Stimulated activated CD8-positive, alpha-beta memory T cell treated with anti-CD3 and anti-CD28 coated beads, Interleukin-7, amount 100 ng/mL, for 48 hours (primary cell): Measurements from ENCODE around the gene ADAMTS9.

ENCODE experiments used
- DNase-seq, 2 donors: peaks; one replicate each; pipeline ENCODE4 v3.0.0-alpha.2; 2020; ENCODE audit warnings: low read depth in 1 of 2; ENCODE audit errors: extremely low read depth in 1 of 2

The ADAMTS9 gene

DNA sequence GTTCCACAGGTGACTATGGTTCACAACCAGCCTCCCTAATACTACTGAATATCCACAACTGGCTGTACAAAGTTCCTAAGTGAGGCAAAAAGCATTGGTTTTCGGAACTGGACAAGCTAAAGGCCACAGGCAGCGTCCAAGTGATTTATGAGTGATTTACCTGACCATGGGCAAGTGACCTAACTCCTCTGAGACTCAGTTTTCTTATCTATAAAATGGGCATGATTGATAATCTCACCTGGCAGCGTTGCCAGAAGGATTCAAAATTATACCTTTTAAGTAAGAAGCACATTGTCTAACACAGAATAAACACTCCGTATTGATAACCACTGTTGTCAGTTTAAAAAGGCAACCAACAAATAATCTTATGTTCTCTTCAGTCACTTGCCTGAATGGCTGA lies 29.8 kb downstream of the ADAMTS9 start:
- DNase-seq, result no peak

- no peak for DNase-seq
Measured at GRCh38 chr3:64656544-64656943, 31.3 kb downstream of the ADAMTS9 start.

DNA sequence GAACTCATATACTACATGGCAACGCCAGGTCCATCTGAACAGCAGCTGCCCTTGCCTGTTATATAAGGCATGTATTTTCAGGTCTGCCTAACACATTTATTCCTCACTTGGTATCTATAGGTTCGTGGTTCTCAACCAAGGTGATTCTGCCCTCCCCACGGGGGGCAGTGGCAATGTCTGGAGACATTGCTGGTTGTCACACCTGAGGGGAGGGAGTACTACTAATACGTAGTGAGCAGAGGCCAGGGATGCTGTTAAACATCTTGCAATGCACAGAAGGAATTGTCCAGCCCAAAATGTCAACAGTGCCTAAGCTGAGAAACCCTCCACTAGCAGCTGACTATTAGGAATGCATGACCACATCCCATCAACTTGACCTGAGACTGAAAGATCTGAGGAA lies 32.6 kb downstream of the ADAMTS9 start:
- no peak for DNase-seq

- no peak for DNase-seq
Measured at GRCh38 chr3:64654013-64654412, 33.8 kb downstream of the ADAMTS9 start.

DNA sequence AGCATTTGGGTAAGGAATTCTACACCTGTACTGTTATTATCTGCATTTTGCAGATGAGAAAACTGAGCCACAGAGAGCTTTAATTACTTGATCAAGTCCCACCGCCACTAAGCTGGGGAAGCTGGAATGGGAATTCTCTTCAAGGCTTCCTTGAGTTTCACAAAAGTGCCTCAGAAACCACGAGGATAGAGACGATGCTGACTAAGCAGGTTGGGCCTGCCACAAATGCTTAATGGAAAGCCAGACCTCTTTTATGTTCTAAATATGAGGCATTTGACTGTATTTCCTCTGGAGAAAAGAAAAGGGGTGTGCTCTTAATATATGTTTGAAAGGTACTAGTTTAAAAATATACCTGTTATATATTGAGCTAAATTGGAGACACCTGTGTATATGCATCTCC lies 34.7 kb downstream of the ADAMTS9 start:
- no peak for DNase-seq

DNA sequence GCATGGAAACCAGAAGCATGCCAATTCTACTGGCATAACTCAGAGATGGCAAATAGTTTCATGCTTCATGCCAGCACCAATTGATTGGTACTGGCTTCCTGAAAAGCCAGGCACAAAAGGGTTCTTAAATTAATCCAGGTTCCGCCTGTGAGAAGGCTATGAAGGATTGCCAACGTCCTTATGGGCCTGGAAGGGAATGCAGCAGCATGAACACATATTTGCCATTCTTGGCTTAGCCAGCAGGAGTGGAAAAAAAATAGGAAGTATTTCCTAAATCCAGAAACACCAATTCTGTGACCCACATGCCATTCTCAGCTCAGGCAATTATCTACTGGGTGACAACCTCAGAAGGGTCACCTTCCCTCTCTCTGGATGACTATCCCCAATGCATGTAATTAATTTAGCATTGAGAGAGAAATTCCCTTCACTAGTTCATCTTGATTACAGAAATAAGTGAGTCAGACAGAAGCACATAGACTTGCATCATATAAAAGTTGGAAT lies 36.0 kb downstream of the ADAMTS9 start:
- no peak for DNase-seq

GRCh38 chr3:64651303-64651702 lies 36.5 kb downstream of the ADAMTS9 start:
- no peak for DNase-seq

GRCh38 chr3:64650715-64651114 lies 37.1 kb downstream of the ADAMTS9 start:
- no peak for DNase-seq

- no peak for DNase-seq
Measured at GRCh38 chr3:64650096-64650622, 37.6 kb downstream of the ADAMTS9 start.

- DNase-seq, result no peak
Measured at GRCh38 chr3:64648927-64649906, 38.6 kb downstream of the ADAMTS9 start.

DNA sequence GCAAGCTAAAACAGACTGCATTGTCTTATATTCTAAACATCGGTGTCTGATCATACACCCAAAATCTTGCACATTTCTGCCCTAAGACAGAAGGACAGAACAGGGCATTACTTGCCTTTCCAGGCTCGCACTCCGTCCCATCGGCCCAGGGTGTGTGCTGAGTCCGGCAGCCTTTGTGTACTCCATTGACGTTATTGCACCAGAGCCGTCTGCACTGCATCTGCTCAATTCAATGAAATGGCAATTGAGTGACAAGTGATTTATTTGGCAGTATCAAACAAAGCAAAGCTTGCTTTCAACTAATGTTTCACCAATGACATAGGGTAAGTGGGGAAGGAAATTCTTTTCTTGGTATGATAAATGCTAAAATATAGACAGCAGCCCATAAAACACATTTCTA lies 40.0 kb downstream of the ADAMTS9 start:
- no peak for DNase-seq

GRCh38 chr3:64645243-64645642 lies 42.6 kb downstream of the ADAMTS9 start:
- DNase-seq, result no peak

- no peak for DNase-seq
Measured at GRCh38 chr3:64644483-64644882, 43.3 kb downstream of the ADAMTS9 start.

- no peak for DNase-seq
Measured at GRCh38 chr3:64642327-64643151, 45.3 kb downstream of the ADAMTS9 start.

GRCh38 chr3:64638981-64639481 lies 48.8 kb downstream of the ADAMTS9 start:
- no peak for DNase-seq

- no peak for DNase-seq
Measured at GRCh38 chr3:64638511-64638910, 49.3 kb downstream of the ADAMTS9 start.

GRCh38 chr3:64634417-64634816 lies 53.4 kb downstream of the ADAMTS9 start:
- no peak for DNase-seq

- no peak for DNase-seq
Measured at GRCh38 chr3:64631951-64632350, 55.8 kb downstream of the ADAMTS9 start.

DNA sequence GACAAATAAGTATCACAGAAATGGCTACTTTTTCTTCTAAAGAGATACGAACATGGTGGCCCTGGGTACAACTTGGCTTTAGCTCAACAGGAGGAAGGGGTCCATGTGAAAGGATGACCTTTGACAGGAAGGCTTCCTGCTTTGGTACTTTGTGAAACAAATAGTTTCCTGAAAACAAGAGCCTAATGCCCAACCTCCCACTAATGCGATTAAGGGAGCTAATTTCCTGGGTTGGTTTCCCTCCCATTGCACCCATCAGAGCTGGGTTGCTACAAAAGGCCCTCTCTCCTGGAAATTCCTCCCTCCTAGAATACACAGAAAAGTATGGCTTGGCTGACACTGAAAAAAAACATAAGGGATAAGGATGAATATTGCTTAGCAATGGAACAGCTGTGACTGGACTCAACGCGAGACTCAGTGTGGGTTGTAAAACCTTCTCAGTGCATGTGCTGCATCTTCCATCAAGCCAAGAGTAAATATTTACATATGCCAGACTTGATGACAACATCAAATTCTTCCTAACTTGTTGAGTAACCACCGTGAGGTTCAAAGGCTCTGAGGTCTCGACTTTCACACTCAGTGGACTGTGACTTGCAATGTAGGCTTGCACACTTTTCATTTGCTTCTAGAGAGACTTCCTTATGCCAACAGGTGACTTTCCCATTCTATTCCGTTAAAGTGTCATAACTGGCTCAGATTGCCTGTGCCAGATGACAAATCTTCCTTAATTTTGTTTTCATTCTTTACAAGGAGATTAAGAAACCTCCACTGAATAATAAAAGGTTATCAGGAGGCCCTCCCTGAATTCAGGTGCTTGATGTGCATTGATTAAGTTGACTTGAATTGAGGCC lies 60.1 kb downstream of the ADAMTS9 start:
- DNase-seq, result no peak

DNA sequence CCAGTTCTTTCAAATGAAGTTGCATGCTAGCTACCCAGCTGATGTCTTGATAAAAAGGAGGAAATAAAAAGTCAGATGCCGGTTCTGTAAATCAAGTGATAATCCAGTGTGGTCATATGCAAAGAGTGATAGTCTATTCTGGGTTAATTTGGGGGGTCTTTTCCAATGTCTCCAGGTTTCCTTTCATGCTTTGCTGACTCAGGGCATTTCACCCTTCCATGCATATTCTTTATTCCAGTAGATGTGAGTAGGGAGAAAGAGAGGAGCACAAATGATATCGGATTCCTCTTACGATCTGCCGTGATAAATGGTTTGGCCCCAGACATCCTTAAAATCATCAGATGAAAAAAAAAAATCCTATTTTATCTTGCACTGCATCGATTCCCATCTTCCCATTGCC lies 60.8 kb downstream of the ADAMTS9 start:
- no peak for DNase-seq
